SIG-M5 treated with dmso at 0.1 percent for 504 hours (cell line): ENCODE measurements around the gene SRMS.
"Not testable (repeated sequence)": the region's sequence is repeated elsewhere in the genome, so short reads cannot be mapped to it uniquely, and the experiment has no call there.

Source experiments
- DNase-seq: peaks from one replicate; lab custom pipeline; 2025; ENCODE audit not compliant: unreplicated experiment; lab: John Stamatoyannopoulos, UW

Gene SRMS

GRCh38 chr20:63579017-63579694 is 31.6 kb upstream of the SRMS start:
- no peak for DNase-seq

GRCh38 chr20:63578224-63579016 is 30.9 kb upstream of the SRMS start:
- no peak for DNase-seq

GRCh38 chr20:63577317-63577894 is 29.9 kb upstream of the SRMS start:
- no peak for DNase-seq

- no peak for DNase-seq
These were observed 28.8 kb upstream of the SRMS start for GRCh38 chr20:63576311-63576710.

GRCh38 chr20:63574829-63575743 is 27.5 kb upstream of the SRMS start:
- DNase-seq: no peak

GRCh38 chr20:63574156-63574828 is 26.7 kb upstream of the SRMS start, which contains the start of gene HELZ2:
TSS of gene HELZ2 (minus strand) at chr20:63574239. CDS start at chr20:63572385, 1,854 bp downstream.
- peak; percentile 70 for DNase-seq

- DNase-seq: no peak
These were observed 26.1 kb upstream of the SRMS start for GRCh38 chr20:63573647-63574131.

GRCh38 chr20:63572788-63573646 is 25.5 kb upstream of the SRMS start:
- DNase-seq: no peak

- no peak for DNase-seq
These were observed 24.7 kb upstream of the SRMS start for GRCh38 chr20:63572071-63572787.

- not testable (repeated sequence) for DNase-seq
These were observed 23.5 kb upstream of the SRMS start for GRCh38 chr20:63571087-63571478.

GRCh38 chr20:63570281-63571086 is 22.9 kb upstream of the SRMS start:
- DNase-seq: no peak

- no peak for DNase-seq
These were observed 21.7 kb upstream of the SRMS start for GRCh38 chr20:63568986-63569949.

- no peak for DNase-seq
These were observed 20.8 kb upstream of the SRMS start for GRCh38 chr20:63568170-63568981.

GRCh38 chr20:63567386-63568169 is 20.0 kb upstream of the SRMS start:
- peak; percentile 62 for DNase-seq

GRCh38 chr20:63567136-63567385 is 19.5 kb upstream of the SRMS start:
- DNase-seq: no peak
